ENCODE results near the gene KPNA6. TPM values are rescaled to one million over a fixed set of nuclear protein-coding genes. Genes with fewer than 3 reads are reported as not detected.
"Not testable (repeated sequence)": the region's sequence is repeated elsewhere in the genome, so short reads cannot be mapped to it uniquely, and the experiment has no call there.

The KPNA6 gene
- polyA plus RNA-seq, 1 of the 3 experiments (the other 2 are of a cell fraction) = 13.1 TPM

GRCh38 chr1:32143302-32143695, 35.4 kb downstream of the KPNA6 start:
- H3K9me3 ChIP-seq; H3K4me2 ChIP-seq; H3K9ac ChIP-seq; H3K4me3 ChIP-seq (ENCODE audit: low read depth in 2 of 2, low read length in 1 of 2); POLR2A ChIA-PET; DNase-seq; H3K27me3 ChIP-seq (ENCODE audit: insufficient read depth); H2AFZ ChIP-seq (ENCODE audit: low read depth); H3K9me2 ChIP-seq: not testable (repeated sequence)
- CTCF ChIA-PET = interaction anchor here (0.9 kb wide), 1 partner anchor 105 kb away, joined by 3 read pairs; no protein-coding TSS in a partner anchor
- H3K27ac ChIP-seq (ENCODE audit: low read depth in 2 of 2, low read length in 1 of 2) = peak overlapping the region in 1 of 2 experiments; percentile 35; a peak in 1 of 4 replicates
- H3F3A ChIP-seq (replicated peaks; ENCODE audit: insufficient read depth) = peaks cover 12% of the 10 kb centered on the region
- H3K36me3 ChIP-seq (replicated peaks in 1 of 2; ENCODE audit: control insufficient read depth in 1 of 2, insufficient read depth in 2 of 2, low read length in 1 of 2) = peaks cover 0 to 26% of the 10 kb centered on the region in 2 experiments
- WGBS (ENCODE audit: low lambda C conversion rate) = 97% methylated on average over 4 of the region's 4 CpGs
- H4K20me1 ChIP-seq (ENCODE audit: insufficient read depth) = peaks cover 51% of the 10 kb centered on the region
- H3K4me1 ChIP-seq (ENCODE audit: control insufficient read depth in 1 of 2, insufficient read depth in 2 of 2, low read depth in 1 of 2, low read length in 1 of 2) = peaks cover 0 to 11% of the 10 kb centered on the region in 2 experiments; a peak in 1 of 4 replicates
- peaks cover 98% of the 10 kb centered on the region for H3K79me2 ChIP-seq (ENCODE audit: insufficient read depth)

- Histone ChIP-seq H3K9me2 (peaks cover 5% of the 10 kb centered on the region; the same call in 1 of the 2 replicates), H4K20me1 (ENCODE audit: insufficient read depth) (peaks cover 45% of the 10 kb centered on the region), H3K4me3 (ENCODE audit: low read depth in 2 of 2, low read length in 1 of 2) (no peak overlapping the region), H3K27me3 (ENCODE audit: insufficient read depth) (no peaks in the 10 kb centered on the region), H3K4me1 (ENCODE audit: control insufficient read depth in 1 of 2, insufficient read depth in 2 of 2, low read depth in 1 of 2, low read length in 1 of 2) (peaks cover 0 to 8% of the 10 kb centered on the region in 2 experiments; a peak in 1 of 4 replicates), H3F3A (replicated peaks; ENCODE audit: insufficient read depth) (peaks cover 14% of the 10 kb centered on the region), H3K9me3 (no peaks in the 10 kb centered on the region), H3K4me2 (no peak overlapping the region), H2AFZ (ENCODE audit: low read depth) (no peak overlapping the region), H3K36me3 (replicated peaks in 1 of 2; ENCODE audit: control insufficient read depth in 1 of 2, insufficient read depth in 2 of 2, low read length in 1 of 2) (peaks cover 0 to 33% of the 10 kb centered on the region in 2 experiments), H3K9ac (no peak overlapping the region), H3K27ac (ENCODE audit: low read depth in 2 of 2, low read length in 1 of 2) (no peak overlapping the region), H3K79me2 (ENCODE audit: insufficient read depth) (peaks cover 98% of the 10 kb centered on the region)
- DNase-seq = no peak
- ChIA-PET CTCF (no interaction called here), POLR2A (no interaction called here)
- no peak for TF ChIP-seq FOXM1 (IDR thresholded peaks at IDR 0.05; ENCODE audit: low read depth)
- TF ChIP-seq RCOR1 (IDR thresholded peaks at IDR 0.05; ENCODE audit: low read length) = no peak
- no peak for TF ChIP-seq PBX3 (IDR thresholded peaks at IDR 0.05)
- TF ChIP-seq TEAD4 (IDR thresholded peaks at IDR 0.05; ENCODE audit: borderline replicate concordance, insufficient read depth) = no peak
- TF ChIP-seq SMC3 (IDR thresholded peaks at IDR 0.05; ENCODE audit: low read depth, low read length) = no peak
- no peak for TF ChIP-seq GABPA (IDR thresholded peaks at IDR 0.05; ENCODE audit: low read depth)
- no peak for TF ChIP-seq TAF1 (IDR thresholded peaks at IDR 0.05; ENCODE audit: borderline replicate concordance, low read depth, low read length)
- no peak for TF ChIP-seq RAD21 (IDR thresholded peaks at IDR 0.05; ENCODE audit: low read length)
- WGBS (ENCODE audit: low lambda C conversion rate) = 96% methylated on average over 3 of the region's 3 CpGs
Observed at GRCh38 chr1:32144033-32144432, 36.2 kb downstream of the KPNA6 start.

- H2AFZ ChIP-seq (ENCODE audit: low read depth); H3K9me2 ChIP-seq; POLR2A ChIA-PET; H3K27me3 ChIP-seq (ENCODE audit: insufficient read depth); H3K27ac ChIP-seq (ENCODE audit: low read depth in 2 of 2, low read length in 1 of 2); H3K9me3 ChIP-seq; DNase-seq; H3K4me3 ChIP-seq (ENCODE audit: low read depth in 2 of 2, low read length in 1 of 2); H3K4me2 ChIP-seq; CTCF ChIA-PET; H3K9ac ChIP-seq: not testable (repeated sequence)
- Histone ChIP-seq H3F3A (replicated peaks; ENCODE audit: insufficient read depth) (peaks cover 37% of the 10 kb centered on the region), H3K79me2 (ENCODE audit: insufficient read depth) (peaks cover 97% of the 10 kb centered on the region), H3K36me3 (replicated peaks in 1 of 2; ENCODE audit: control insufficient read depth in 1 of 2, insufficient read depth in 2 of 2, low read length in 1 of 2) (peaks cover 0 to 37% of the 10 kb centered on the region in 2 experiments), H3K4me1 (ENCODE audit: control insufficient read depth in 1 of 2, insufficient read depth in 2 of 2, low read depth in 1 of 2, low read length in 1 of 2) (peaks cover 0 to 17% of the 10 kb centered on the region in 2 experiments; a peak in 2 of 4 replicates), H4K20me1 (ENCODE audit: insufficient read depth) (peaks cover 40% of the 10 kb centered on the region)
- WGBS (ENCODE audit: low lambda C conversion rate) = 98% methylated on average over 5 of the region's 5 CpGs
Observed at GRCh38 chr1:32147799-32148198, 39.9 kb downstream of the KPNA6 start.
